HEK293T (cell line): ENCODE data around the gene ABLIM2.

Experiments used
- SP1 ChIP-seq: fragments of 450-650 bp; IDR thresholded peaks from 2 replicates; pipeline ENCODE4 v1.6.1; 2017
- TF ChIP-seq, protein P1 (sequence below): fragments of 450-650 bp; IDR thresholded peaks from 2 replicates; pipeline ENCODE4 v1.6.1; 2016

DNA sequence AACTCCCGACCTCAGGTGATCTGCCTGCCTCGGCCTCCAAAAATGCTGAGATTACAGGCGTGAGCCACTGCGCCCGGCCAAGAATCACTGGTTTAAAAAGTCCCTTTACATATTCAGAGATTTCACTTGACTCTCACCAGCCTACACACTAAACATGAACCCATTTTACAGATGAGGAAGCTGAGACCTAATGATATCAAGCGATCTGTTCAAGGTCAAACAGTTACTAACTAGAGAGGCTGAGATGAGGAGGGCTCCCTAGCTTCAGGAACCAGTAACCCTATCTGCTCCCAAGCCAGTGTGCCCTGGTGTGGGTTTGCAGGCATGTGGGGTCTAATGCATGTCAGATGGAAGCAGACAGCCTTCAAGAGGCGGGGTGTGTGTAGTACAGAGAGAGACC, 159.3 kb downstream of the ABLIM2 start:
- TF ChIP-seq SP1: no peak
- TF ChIP-seq, protein P1, sequence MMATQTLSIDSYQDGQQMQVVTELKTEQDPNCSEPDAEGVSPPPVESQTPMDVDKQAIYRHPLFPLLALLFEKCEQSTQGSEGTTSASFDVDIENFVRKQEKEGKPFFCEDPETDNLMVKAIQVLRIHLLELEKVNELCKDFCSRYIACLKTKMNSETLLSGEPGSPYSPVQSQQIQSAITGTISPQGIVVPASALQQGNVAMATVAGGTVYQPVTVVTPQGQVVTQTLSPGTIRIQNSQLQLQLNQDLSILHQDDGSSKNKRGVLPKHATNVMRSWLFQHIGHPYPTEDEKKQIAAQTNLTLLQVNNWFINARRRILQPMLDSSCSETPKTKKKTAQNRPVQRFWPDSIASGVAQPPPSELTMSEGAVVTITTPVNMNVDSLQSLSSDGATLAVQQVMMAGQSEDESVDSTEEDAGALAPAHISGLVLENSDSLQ: no peak
